HG03575 (cell line): ENCODE results near the gene PSTK.
A peak's percentile ranks its signal among the peaks of the same experiment; 100 is the strongest.

Experiments
- ATAC-seq: cut with Tn5 transposase; IDR thresholded peaks from one replicate; pipeline ENCODE4 v1.9.1; 2021; ENCODE audit not compliant: unreplicated experiment, insufficient number of reproducible peaks, low FRiP score; ENCODE audit errors: extremely low read depth

PSTK gene

DNA sequence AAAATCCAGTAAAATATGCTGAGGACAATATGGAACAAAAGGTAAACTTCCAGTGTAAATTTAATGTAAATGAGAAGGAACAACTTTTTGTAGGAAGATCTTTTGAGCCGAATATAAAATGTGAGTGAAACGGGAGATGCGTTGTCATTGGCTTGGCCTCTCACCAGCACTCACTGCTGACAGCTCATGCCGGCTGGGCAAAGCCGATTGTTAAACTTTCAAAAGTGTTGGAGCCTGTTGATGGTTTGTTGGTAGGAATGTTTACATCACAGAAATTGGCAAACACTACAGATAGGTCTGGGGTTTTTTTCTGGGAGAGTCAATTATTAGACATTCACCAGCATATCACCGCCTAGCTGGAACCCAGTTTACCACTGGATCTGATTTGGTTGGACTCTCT, 6.1 kb downstream of the PSTK start:
- ATAC-seq = no peak

DNA sequence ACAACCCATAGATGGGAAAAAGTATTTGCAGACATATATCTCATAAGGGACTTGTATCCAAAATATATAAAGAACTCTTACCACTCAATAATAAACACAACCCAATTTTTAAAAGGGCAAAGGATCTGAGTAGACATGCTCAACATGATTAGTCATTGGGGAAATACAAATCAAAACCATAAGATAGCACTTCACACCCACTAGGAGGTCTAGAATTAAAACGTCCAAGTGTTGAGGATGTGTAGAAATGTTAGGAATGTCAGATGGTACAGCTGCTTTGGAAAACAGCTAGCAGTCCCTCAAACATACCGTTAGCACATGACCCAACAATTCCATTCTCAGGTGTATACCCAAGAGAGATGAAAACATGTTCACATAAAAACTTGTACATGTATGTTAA, 8.3 kb downstream of the PSTK start:
- ATAC-seq = no peak

DNA sequence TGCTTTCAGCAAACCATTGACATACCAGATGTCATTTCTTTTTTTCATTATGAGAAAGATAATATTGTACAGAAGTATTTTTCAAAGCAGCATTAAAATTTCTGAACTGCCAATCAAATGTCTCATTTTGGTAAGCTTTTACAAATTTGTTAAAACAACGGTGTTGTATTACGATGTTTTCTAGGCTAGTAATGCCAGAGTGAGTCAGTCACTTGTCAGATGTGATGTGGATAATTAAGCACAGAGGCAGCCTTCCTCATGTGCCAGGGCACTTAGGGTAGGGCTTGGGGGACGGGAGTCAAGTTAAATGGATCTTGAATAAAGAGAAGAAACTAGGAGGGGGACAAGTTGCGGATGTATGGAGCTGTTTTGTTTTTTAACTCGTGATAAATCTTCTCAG, 10.1 kb downstream of the PSTK start:
- ATAC-seq = no peak

DNA sequence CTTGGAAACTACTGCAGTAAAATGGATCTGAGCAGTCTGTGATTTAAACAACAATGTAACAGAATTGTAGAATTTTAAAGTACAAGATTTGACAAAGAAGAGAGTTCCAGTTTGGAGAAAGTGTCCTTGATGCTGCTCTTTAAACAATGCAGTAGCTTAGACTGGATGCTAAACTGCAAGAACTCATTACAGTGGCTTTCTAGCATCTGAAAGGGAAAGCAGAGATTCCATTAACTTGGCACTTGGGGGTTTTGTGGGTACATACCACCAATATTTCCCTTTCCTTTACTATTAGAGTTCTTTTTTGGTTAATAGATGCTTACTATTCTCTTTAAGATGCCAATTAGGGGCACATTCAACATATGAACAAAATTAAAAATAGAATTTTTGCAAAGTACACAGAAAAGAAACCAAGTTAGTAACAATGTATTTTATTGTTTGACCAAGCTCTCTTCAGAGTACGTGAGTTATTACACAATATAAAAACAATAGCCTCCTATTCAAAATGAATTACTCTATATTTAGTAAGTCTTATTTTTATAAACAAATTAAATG, 11.9 kb downstream of the PSTK start:
- no peak for ATAC-seq

DNA sequence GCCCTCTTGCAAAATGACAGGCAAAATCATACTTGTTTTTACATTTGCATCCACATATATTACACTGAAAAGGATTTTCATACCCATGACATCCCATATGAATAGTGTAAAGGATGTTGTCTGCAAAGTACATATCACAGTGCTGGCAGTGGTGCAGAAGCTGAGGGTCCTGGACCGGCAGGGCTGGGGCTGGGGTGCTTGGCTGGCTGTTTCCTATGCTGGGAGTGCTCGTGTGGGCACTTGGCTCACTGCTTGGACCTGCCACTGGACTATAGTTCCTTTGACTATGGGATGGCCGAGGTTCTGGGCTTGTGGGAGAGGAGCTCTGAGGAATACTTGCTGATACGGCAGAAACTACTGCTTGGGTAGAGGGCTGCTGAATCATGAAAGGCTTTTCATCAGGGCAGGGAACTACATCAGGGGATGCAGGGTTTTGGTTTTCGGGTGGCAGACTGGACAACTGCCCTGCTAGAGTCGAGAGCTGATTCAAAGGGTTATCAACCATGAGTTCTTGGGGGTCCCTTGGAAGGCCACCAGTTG, 13.7 kb downstream of the PSTK start:
- ATAC-seq = no peak

DNA sequence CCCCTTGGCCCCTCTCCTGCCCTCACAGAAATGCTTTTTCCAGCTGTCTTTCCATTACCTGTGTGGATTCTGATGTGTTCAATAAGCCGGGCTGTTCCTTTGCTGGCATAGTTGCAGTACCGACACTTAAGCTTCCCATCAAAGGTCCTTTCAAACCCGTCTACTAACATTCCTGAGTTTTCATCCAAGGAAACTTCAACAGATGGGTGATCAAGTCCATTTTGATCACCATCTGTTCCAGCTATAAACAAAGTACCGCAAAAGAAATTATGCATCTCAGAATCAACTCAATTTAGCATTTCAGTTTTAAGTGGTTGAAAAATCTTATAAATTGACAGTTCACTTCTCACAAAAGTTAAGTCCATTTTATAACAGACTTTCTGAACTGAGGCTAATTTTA, 15.7 kb downstream of the PSTK start:
- no peak for ATAC-seq

DNA sequence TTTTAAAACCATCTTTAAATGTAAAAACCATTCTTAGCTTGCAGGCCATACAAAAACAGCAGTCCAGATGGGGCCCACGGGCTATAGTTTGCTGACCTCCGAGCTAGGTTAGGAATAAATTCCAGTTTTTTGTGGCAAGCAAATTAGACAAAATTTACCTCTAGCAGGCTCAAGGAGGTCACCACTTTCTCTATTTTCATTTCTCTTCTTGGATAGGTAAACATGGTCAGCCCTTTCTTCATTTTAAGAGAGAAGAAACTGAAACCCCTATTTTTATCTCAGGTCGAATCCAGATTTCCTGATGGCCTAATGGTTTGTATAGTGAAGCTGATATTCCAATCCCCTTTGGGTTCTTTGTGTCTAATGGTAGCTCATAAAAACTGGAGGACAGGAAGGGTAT, 17.7 kb downstream of the PSTK start:
- ATAC-seq = no peak

DNA sequence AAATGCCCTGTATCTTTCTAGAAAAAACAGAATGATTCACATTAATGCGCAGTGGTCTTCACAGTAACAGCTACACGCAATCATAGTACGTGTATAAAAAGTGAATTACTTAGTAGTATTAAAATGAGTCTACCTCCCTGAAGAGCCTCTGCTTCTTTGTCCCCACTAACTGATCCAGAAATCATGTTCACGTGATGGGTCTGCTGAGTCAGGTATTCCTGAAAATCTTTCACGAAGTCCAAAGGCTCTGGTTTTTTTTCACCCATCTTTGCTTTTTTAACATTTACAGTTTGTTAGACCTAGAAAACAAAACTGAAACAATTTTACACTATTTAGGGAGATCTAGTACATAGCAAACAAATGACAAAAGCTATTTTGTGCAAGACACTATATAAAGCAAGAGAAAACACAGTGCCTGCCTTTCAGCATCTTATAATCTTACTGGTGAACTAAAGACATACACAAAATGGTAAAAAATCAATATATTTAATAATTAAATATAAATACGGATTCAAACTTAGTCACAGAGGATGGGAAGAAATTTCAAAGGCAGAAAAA, 18.2 kb downstream of the PSTK start:
- no peak for ATAC-seq

DNA sequence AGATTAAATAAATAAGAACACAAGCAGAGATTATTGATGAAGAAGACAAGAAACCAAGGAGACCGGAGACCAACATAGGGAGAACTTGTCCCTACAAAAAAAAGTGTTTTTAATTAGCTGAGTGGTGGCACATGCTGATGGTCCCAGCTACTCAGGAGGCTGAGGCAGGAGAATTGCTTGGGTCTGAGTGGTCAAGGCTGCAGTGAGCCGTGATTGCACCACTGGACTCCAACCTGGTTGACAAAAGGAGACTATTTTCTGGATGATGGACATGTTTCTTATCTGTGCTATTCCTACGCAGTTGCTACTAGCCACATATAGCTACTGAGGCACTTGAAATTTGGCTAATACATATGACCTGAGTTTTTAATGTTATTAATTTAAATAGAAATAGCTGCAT, 18.7 kb downstream of the PSTK start:
- no peak for ATAC-seq

DNA sequence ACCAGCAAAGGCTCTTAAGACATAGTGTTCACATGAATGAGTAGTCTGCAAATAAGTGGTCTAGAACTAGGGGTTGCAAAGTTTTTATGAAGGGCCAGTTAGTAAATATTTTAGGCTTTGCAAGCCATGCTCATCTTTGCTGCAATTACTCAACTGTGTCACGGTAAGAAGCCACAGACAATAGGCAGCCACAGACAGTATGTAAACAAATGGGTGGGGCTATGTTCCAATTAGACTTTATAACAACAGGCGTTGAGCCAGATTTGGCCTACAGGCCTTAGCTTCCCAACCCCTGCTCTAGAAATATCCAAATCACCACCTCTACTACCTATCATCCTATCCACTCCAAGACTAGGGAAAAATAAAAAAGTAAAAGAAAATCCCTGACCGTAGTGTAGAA, 19.1 kb downstream of the PSTK start:
- ATAC-seq = no peak

DNA sequence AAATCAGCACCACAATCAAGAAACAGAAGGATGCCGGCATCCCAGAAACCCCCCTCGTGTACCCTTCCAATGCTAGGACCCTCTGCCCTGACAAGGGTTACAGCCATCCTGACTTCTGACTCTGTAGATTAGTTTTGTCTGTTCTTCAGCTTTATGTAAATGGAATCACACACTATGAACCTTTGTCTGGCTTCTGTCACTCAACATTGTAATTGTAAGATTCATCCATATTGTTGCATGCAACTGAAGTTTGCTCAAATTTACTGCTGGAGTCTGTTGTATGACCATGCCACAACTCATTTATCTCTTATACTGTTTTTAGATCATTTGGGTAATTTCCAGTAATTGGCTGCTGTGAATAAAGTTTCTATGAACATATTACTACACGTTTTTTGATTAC, 20.0 kb downstream of the PSTK start:
- ATAC-seq = no peak

DNA sequence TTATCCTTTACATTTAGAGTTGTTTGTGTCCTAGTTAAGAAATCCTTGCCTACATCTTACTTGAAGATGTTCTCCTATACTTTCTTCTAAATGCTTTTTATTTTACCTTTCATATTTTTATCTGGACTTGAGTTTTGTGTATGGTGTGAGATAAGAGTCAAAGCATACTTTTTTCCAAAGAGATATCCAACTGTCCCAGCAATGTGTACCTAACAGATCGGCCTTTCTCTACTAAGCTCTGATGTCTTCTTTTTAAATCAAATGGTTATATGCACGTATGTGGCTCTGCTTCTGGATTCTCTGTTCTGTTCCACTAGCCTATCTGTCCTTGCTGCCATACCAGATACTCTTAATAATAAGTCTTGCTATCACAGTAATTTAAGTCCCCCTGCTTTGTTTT, 21.2 kb downstream of the PSTK start:
- ATAC-seq = no peak

DNA sequence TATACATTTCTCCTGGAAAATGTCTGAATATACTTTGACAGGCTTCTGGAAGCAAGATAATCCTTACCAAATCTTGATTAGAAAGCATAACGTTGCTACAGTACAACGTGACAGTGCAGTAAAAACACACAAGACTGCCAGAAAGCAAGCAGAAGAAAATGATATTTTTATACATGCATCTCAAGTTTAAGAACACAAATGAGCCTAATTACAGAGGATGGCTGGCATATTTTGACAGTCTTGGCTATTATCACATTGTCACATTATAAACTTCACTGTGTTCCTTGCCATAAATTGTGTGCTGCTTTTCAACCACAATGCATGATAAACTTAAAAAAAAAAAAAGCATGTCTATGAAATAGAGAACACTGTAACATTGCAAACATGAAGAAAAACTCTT, 24.1 kb downstream of the PSTK start:
- no peak for ATAC-seq

DNA sequence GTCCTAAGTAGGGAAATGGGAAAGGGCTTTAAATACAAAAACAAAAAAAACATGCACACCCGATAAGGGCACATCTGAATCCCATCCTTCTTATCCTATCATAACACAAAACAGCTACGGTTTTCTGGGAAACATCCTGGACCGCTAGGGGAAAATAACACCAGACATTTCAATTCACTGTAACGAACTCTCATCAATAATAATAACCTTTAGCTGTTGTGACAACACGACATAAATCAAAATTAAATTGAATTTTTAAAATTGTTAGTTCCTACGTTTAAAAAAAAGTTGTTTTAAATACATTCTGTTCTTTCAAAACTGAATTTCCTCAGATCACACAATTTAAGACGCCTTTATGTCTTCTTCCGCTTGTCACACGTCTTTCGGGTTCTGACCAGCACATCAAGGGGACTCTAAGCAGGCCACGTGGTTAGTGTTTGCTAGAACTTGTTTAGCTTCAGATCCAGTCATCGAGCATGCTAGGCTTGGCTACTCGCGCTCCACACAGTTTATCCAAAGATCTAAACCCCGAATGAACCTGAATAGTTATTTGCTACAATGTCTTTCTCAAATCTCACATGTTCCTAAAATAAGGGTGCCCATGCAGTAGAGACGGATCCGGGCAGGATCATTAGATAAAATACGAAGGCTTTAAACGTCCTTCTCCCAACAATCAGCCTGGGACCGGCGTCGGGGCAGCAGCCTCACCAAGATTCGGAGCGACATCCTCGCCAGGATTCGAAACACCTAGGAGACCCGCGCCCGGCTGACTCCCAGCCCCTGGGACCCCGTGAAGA, 27.6 kb downstream of the PSTK start:
- ATAC-seq = peak; percentile 44

DNA sequence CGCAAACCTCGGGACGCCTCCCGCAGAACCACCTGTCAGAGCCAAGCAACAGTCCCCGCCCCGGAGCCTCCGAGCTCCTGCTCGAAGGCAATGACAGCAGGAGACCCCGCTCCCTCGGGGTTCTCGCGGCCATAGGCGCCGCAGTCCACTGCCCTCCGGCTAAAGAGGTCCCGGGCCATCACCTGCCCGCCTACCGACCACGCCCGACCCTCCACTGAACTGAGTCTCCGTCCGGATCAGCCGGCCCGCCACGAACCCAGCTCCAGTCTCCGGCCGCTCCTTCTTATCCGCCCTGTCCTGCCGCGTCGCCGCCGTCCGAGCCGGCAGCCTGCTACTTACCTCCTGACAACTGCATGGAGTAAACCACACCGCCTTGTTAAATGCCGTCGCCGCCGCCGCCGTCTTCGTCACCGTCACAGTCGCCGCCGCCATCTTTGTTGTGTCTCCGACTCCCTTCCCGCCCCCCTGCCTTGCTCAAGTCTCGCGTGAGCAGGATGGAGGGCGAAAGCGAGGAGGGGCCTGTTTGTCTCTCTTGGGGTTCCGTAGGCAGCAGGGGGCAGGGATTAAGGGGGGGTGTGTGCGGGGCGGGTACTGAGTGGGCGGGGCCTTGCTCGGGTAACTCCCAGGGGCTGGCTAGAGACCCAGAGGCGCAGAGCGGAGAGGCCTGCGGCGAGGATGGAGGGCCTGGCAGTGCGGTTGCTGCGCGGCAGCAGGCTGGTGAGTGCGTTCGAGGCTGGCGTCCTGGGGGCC, 28.3 kb downstream of the PSTK start, which contains the start of the genes ACADSB and IKZF5:
Gene ACADSB, plus strand, starts transcription at position 652 of the 750 bp plus-strand sequence. Its CDS starts 24 bp downstream, at position 676.
Gene IKZF5, minus strand, starts transcription at position 441 of the 750 bp plus-strand sequence. CDS start 10,170 bp downstream, outside the sequence.
- peak; percentile 40 for ATAC-seq

DNA sequence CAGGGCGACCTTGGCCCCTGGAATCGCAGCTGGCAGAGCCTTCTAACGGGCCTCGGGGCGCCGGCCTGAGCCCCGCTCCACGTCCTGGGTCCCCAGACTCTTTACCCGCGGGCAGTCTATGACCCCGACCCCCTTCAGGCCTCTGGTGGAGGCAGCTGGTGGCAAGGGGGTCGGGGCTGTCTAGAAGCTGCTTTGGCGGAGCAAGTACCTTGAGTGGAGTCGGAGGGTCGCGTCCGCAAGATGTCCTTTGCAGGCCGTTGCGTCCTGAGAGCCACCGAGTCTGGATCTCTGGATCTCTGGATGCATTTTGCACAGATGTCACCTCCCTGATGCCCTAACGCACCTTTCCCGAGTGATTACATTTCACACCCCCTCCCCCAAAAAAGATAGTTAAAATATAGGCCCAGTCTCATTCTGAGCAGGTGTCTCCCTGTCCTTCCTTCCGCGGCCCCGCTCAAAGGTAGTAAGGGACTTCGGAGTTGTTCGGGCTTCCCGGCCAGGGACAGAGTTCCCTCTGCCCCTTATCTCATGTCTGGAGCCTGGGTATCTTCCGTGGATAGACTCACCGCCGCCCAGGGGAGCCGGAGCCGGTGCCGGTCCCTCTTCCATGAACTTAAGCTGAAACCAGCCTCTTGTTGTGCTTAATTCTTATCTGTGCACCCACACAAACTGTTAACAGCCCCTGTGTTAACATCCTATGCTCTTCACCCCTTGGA, 29.1 kb downstream of the PSTK start:
- no peak for ATAC-seq

DNA sequence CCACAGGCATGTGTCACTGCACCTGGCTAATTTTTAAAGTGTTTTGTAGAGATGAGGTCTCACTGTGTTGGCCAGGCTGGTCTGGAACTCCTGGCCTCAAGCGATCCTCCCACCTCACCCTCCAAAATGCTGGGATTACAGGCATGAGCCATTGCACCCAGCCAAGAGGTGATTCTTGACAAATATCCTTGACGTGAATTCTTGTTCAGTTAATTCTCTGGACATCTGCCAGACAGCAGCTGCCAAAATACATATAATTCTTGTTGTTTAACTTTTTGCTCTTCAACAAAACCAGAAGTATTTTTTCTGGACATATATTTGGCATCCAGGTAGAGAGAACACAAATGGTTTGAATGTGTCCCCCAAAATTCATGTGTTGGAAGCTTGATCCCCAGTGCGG, 31.8 kb downstream of the PSTK start:
- ATAC-seq = no peak

DNA sequence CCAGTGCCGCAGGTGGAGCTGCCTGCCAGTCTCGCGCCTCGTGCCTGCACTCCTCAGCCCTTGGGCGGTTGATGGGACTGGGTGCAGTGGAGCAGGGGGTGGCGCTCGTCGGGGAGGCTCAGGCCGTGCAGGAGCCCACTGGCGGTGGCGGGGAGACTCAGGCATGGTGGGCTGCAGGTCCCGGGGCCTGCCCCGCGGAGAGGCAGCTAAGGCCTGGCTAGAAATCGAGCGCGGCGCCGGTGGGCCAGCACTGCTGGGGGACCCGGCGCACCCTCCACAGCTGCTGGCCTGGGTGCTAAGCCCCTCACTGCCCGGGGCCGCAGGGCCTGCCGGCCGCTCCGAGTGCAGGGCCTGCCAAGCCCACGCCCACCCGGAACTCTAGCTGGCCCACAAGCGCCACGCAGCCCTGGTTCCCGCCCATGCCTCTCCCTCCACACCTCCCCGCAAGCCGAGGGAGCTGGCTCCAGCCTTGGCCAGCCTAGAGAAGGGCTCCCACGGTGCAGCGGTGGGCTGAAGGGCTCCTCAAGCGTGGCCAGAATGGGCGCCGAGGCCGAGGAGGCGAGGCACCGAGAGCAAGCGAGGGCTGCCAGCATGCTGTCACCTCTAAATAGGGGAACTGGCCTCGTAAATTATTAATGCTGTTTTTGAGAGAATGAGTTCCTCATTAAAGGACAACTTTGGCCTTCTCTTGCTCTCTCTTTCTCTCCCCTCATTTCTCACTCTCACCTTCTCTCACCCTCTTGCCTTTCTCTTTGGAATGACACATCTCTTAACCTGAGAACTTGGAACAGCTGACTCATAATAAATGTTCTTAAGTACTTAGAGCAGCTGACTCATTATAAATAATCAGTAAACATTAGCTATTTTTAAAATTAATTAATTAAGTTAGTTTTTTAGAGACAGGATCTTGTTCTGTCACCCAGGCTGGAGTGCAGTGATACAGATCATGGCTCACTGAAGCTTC, 33.5 kb downstream of the PSTK start:
- no peak for ATAC-seq
